Skeletal muscle satellite cell (primary cell): ENCODE measurements around the gene SYCP2.

Experiments
- H3K27me3 ChIP-seq: 2 replicates; pipeline ENCODE4 v1.7.0; 2013; ENCODE audit warnings: low read length; ENCODE audit not compliant: control insufficient read depth, insufficient read depth
- H3K36me3 ChIP-seq: 2 replicates; pipeline ENCODE4 v1.7.0; 2013; ENCODE audit warnings: mild to moderate bottlenecking, control low read depth, low read length; ENCODE audit not compliant: insufficient read depth
- H3K4me1 ChIP-seq: 2 replicates; pipeline ENCODE4 v1.7.0; 2013; ENCODE audit warnings: low read length; ENCODE audit not compliant: control insufficient read depth, insufficient read depth
- H3K4me2 ChIP-seq: 2 replicates; pipeline ENCODE4 v1.7.0; 2013; ENCODE audit warnings: mild to moderate bottlenecking, low read length
- H3K4me3 ChIP-seq: 2 replicates; pipeline ENCODE4 v1.7.0; 2013; ENCODE audit warnings: low read length
- H3K9ac ChIP-seq: 2 replicates; pipeline ENCODE4 v1.7.0; 2013; ENCODE audit warnings: mild to moderate bottlenecking, low read depth, low read length, moderate library complexity
- H3K9me3 ChIP-seq: replicated peaks from 2 replicates; pipeline ENCODE4 v1.7.0; 2013; ENCODE audit warnings: mild to moderate bottlenecking, control low read depth, low read length

The SYCP2 gene

GRCh38 chr20:59940956-59941294, 7.5 kb upstream of the SYCP2 start:
- peaks cover 19% of the 10 kb centered on the region for H3K36me3 ChIP-seq
- H3K27me3 ChIP-seq: no peaks in the 10 kb centered on the region
- H3K4me3 ChIP-seq: peak overlapping the region; percentile 86
- H3K4me2 ChIP-seq: peak overlapping the region; percentile 97
- peak overlapping the region; percentile 86 for H3K9ac ChIP-seq
- peaks cover 35% of the 10 kb centered on the region for H3K4me1 ChIP-seq
- H3K9me3 ChIP-seq: no peaks in the 10 kb centered on the region

GRCh38 chr20:59940129-59940955, 6.9 kb upstream of the SYCP2 start, which contains the start of the genes FAM217B and PPP1R3D:
Gene FAM217B, plus strand, starts transcription at chr20:59940389. Its CDS starts 3,555 bp downstream, at chr20:59943944.
Gene PPP1R3D, minus strand, starts transcription at chr20:59940305. Its CDS starts 374 bp downstream, at chr20:59939931.
- H3K9ac ChIP-seq: peak within 1 kb of the TSS; percentile 86
- peaks cover 35% of the 10 kb centered on the region for H3K4me1 ChIP-seq
- peak within 1 kb of the TSS; percentile 97 for H3K4me2 ChIP-seq
- no peaks in the 10 kb centered on the region for H3K27me3 ChIP-seq
- H3K4me3 ChIP-seq: peak within 1 kb of the TSS; percentile 86
- no peaks in the 10 kb centered on the region for H3K9me3 ChIP-seq
- H3K36me3 ChIP-seq: peaks cover 19% of the 10 kb centered on the region

- Histone ChIP-seq H3K4me3 (peak overlapping the region; percentile 86), H3K36me3 (peaks cover 18% of the 10 kb centered on the region), H3K27me3 (no peaks in the 10 kb centered on the region), H3K4me1 (peaks cover 35% of the 10 kb centered on the region), H3K4me2 (peak overlapping the region; percentile 97), H3K9me3 (no peaks in the 10 kb centered on the region), H3K9ac (peak overlapping the region; percentile 86)
Measured at GRCh38 chr20:59939879-59940128, 6.4 kb upstream of the SYCP2 start.

- H3K9ac ChIP-seq: peak overlapping the region; percentile 86
Measured at GRCh38 chr20:59939052-59939878, 5.8 kb upstream of the SYCP2 start.

GRCh38 chr20:59938696-59939051, 5.2 kb upstream of the SYCP2 start:
- Histone ChIP-seq H3K9ac (no peak overlapping the region), H3K4me1 (peaks cover 39% of the 10 kb centered on the region), H3K4me2 (peak overlapping the region; percentile 97), H3K9me3 (no peaks in the 10 kb centered on the region), H3K27me3 (no peaks in the 10 kb centered on the region), H3K36me3 (peaks cover 7% of the 10 kb centered on the region), H3K4me3 (peak overlapping the region; percentile 86)

More at GRCh38 chr20:59939052-59939878, 5.8 kb upstream of the SYCP2 start:
- no peaks in the 10 kb centered on the region for H3K9me3 ChIP-seq
- H3K4me2 ChIP-seq: peak overlapping the region; percentile 97
- H3K4me1 ChIP-seq: peaks cover 36% of the 10 kb centered on the region
- H3K4me3 ChIP-seq: peak overlapping the region; percentile 86
- peaks cover 13% of the 10 kb centered on the region for H3K36me3 ChIP-seq
- H3K27me3 ChIP-seq: no peaks in the 10 kb centered on the region

DNA sequence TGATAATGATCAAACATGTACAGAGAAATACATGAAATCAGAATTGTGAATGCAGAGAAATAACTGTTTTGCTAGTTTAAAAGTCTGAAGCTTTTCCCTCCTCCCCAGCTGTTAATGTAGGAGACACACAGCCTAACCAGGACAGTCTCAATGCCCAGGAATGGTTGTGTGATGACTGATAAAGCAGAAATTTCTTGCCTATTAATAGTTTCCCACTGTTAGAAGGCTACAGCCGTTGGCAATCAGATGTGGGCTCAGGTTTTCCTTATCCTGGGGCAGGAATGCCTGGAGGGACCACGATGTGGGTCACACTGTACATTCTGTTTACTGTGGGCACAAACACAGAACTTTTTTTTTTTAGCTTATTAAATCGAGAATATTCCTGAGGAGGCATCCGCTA, 4.8 kb upstream of the SYCP2 start:
- Histone ChIP-seq H3K4me1 (peaks cover 39% of the 10 kb centered on the region), H3K4me2 (peak overlapping the region; percentile 97), H3K36me3 (peaks cover 3% of the 10 kb centered on the region), H3K4me3 (peak overlapping the region; percentile 86), H3K9ac (no peak overlapping the region), H3K27me3 (no peaks in the 10 kb centered on the region), H3K9me3 (no peaks in the 10 kb centered on the region)

- Histone ChIP-seq H3K36me3 (no peaks in the 10 kb centered on the region), H3K9me3 (no peaks in the 10 kb centered on the region), H3K4me2 (no peak overlapping the region), H3K4me1 (peaks cover 38% of the 10 kb centered on the region), H3K4me3 (no peak overlapping the region), H3K27me3 (no peaks in the 10 kb centered on the region), H3K9ac (no peak overlapping the region)
Measured at GRCh38 chr20:59937150-59937549, 3.7 kb upstream of the SYCP2 start.

GRCh38 chr20:59936409-59936808, 3.0 kb upstream of the SYCP2 start:
- Histone ChIP-seq H3K4me1 (peaks cover 30% of the 10 kb centered on the region), H3K9me3 (no peaks in the 10 kb centered on the region), H3K4me3 (no peak overlapping the region)

DNA sequence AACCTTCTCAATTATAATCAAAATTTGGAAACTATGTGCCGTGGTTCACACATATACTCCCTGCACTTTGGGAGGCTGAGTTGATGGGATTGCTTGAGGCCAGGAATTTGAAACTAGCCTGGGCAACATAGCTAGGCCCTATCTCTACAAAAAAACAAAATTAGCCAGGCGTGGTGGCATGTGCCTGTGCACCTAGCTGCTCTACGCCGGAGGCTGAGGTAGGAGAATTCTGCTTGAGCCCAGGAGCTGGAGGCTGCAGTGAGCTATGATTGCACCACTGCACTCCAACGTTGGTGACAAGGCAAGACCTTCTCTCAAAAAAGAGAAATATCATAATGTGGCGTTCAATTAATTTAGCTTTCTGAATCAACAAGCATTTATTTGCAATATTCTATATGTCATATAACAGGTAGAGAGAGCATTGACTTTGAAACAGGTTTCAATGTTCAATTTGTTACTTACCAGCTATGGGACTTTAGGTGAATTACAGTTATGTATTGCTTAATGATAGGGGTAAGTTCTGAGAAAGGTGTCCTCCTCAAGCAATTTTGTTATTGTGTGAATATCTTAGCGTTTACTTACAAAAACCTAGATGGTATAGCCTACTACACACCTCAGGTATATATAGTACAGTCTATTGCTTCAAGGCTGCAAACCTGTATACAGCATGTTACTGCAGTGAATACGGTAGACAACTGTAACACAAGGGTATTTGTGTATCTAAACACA, 2.2 kb upstream of the SYCP2 start:
- Histone ChIP-seq H3K27me3 (no peaks in the 10 kb centered on the region), H3K4me2 (no peak overlapping the region), H3K9ac (no peak overlapping the region), H3K4me3 (no peak overlapping the region), H3K9me3 (no peaks in the 10 kb centered on the region), H3K36me3 (no peaks in the 10 kb centered on the region), H3K4me1 (peaks cover 25% of the 10 kb centered on the region)

More at GRCh38 chr20:59936409-59936808, 3.0 kb upstream of the SYCP2 start:
- Histone ChIP-seq H3K27me3 (no peaks in the 10 kb centered on the region), H3K4me2 (no peak overlapping the region), H3K9ac (no peak overlapping the region), H3K36me3 (no peaks in the 10 kb centered on the region)

- Histone ChIP-seq H3K9me3 (no peaks in the 10 kb centered on the region), H3K27me3 (no peaks in the 10 kb centered on the region), H3K9ac (peak overlapping the region; percentile 69), H3K4me2 (peak overlapping the region; percentile 98), H3K4me3 (peak overlapping the region; percentile 81), H3K4me1 (peaks cover 20% of the 10 kb centered on the region), H3K36me3 (no peaks in the 10 kb centered on the region)
Measured at GRCh38 chr20:59933849-59934585, 580 bp upstream of the SYCP2 start.
